NB4 (cell line): Measurements from ENCODE around the gene TMEM82.

ENCODE experiments used
- DNase-seq: peaks from one replicate; pipeline ENCODE4 v3.0.0; 2010; ENCODE audit warnings: low read depth
- H3K4me3 ChIP-seq: one replicate; pipeline ENCODE4 v1.5.1; 2011; ENCODE audit warnings: mild to moderate bottlenecking, low read depth, low read length, moderate library complexity
- CTCF ChIP-seq: IDR thresholded peaks from one replicate; pipeline ENCODE4 v1.5.1; 2012; ENCODE audit warnings: low read depth, low read length
- MAX ChIP-seq: IDR thresholded peaks from 2 replicates; pipeline ENCODE4 v1.6.1; 2011; ENCODE audit warnings: low read depth, low read length
- MYC ChIP-seq: IDR thresholded peaks from 2 replicates; pipeline ENCODE4 v1.6.1; 2011; ENCODE audit warnings: low read depth, low read length
- POLR2A ChIP-seq: IDR thresholded peaks from 2 replicates; pipeline ENCODE4 v1.6.1; 2011; ENCODE audit warnings: mild to moderate bottlenecking; ENCODE audit not compliant: insufficient read length; ENCODE audit errors: extremely low read depth

Gene TMEM82

GRCh38 chr1:15775706-15776105 is 33.4 kb downstream of the TMEM82 start:
- H3K4me3 ChIP-seq = no peak overlapping the region
- DNase-seq = no peak
- TF ChIP-seq POLR2A = no peak
- TF ChIP-seq MYC = no peak
- no peak for TF ChIP-seq MAX
- no peak for TF ChIP-seq CTCF

DNA sequence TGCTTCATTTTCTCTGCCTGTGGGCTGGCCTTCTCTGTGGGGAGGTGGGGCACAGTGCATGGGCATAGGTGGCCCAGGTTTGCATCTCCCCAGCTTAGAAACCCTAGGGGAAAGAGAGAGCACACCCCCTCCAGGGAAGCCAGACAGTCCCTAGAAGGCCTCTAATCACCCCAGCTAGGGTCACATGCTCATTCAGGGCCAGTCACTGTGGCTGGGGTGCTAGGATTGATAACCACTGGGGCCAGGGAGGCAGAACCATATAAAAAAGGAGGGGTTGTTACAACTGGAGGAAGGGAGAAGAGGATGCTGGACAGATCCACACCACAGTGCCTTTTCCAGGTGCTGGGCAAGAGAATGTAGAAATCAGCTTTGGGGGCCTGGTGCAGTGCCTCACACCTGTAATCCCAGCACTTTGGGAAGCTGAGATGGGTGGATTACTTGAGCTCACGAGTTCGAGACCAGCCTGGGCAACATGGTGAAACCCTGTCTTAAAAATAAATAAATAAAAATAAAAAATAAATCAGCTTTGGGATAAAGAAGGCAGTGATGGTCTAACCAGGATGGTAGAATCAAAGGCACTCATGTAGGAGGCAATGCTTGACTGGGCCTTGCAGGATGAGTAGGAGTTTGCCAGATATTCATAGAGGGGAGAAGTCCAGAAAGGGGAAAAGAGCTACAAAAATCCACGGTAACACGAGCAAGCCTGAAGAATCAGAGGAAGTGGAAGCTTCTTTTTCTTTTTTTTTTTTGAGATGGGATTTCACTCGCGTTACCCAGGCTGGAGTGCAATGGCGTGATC is 35.8 kb downstream of the TMEM82 start:
- no peak for TF ChIP-seq MAX
- no peak for TF ChIP-seq POLR2A
- TF ChIP-seq CTCF = no peak
- TF ChIP-seq MYC = no peak
- no peak for DNase-seq
- no peak overlapping the region for H3K4me3 ChIP-seq

DNA sequence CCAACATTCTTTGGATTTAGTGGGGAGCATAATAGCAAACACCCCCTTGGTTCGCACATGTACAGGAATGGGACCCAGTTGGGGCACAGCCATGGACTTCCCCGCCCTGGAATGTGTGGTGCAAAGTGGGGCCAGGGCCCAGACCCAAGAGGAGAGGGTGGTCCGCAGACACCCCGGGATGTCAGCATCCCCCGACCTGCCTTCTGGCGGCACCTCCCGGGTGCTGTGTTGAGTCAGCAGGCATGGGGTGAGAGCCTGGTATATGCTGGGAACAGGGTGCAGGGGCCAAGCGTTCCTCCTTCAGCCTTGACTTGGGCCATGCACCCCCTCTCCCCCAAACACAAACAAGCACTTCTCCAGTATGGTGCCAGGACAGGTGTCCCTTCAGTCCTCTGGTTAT is 43.4 kb downstream of the TMEM82 start:
- H3K4me3 ChIP-seq = no peak overlapping the region
- no peak for TF ChIP-seq POLR2A
- TF ChIP-seq MYC = no peak
- TF ChIP-seq CTCF = no peak
- TF ChIP-seq MAX = no peak
- DNase-seq = no peak

DNA sequence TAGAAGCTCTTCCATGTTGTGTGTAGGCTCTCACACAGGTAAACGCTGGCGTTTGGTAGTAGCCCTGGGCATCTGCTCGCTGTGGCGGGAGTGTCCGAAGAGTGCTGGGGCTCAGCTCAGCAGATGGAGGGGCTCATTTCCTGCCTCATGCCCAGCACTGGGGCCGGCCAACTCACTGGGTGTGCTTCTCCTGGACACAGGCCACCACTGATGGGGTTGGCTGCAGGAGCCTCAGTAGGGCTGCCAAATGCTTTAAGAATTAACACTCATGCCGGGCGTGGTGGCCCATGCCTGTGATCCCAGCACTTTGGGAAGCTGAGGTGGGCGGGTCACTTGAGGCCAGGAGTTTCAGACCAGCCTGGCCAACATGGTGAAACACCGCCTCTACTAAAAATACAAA is 44.3 kb downstream of the TMEM82 start:
- TF ChIP-seq CTCF (no peak), POLR2A (no peak), MYC (no peak), MAX (no peak)

DNA sequence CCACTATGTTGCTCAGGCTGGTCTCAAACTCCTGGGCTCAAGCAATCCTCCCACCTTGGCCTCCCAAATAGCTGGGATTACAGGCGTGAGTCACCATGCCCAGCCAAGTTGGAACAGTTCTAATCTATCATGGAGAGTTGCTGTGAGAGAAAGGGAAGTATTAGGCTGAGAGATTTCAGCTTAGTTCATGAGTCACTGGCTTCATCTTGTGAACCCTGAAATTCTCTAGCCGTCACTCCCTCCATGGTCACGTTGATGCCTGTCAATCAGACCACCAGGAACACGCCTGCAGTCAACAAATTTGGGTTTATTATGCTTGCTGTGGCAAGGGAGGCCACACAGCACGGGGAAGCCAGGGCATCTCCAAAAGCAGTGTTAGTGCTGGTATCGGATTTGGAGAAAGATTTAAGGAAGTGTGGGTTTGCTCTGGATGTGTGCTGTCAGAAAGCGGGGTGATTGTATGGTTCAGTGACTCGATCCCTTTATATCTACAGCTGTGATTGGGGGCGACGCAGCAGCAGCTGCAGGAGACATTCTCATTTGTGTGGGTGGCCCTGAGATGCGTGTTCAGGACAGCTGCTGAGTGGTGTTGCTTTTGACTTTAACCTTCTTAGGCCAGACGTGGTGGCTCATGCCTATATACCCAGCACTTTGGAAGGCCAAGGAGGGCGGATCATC is 46.5 kb downstream of the TMEM82 start:
- DNase-seq = peak; percentile 70
- TF ChIP-seq CTCF (no peak), MYC (no peak), MAX (no peak), POLR2A (no peak)
- no peak overlapping the region for H3K4me3 ChIP-seq

More for the DNA sequence above, 44.3 kb downstream of the TMEM82 start:
- no peak for DNase-seq
- H3K4me3 ChIP-seq = no peak overlapping the region
